Activated CD8-positive, alpha-beta memory T cell treated with anti-CD3 and anti-CD28 coated beads, Interleukin-2, amount 10 ng/mL, durations not matched to agents 7 days and 5 days (primary cell): ENCODE measurements around the gene TCF4. TPM values are rescaled to one million over a fixed set of nuclear protein-coding genes. Genes with fewer than 3 reads are reported as not detected.

Experiments
- ATAC-seq: fragments of 150-1000 bp; cut with Tn5 transposase; one replicate; pipeline ENCODE4 v1.10.0; 2021; ENCODE audit warnings: moderate library complexity
- CTCF ChIA-PET: fragments of 350-600 bp; sonication (Branson Sonifier 250); formaldehyde crosslinking; loops from one replicate; lab custom pipeline; 2021; ENCODE audit warnings: antibody characterized with exemption; lab: Charles Lee
- DNase-seq: peaks from one replicate; pipeline ENCODE4 v3.0.0-alpha.2; 2020
- H3K27ac Mint-ChIP-seq: one replicate; pipeline ENCODE4 v1.8.0; 2021; ENCODE audit warnings: mild to moderate bottlenecking, mixed read lengths
- H3K27me3 Mint-ChIP-seq: one replicate; pipeline ENCODE4 v1.8.0; 2021; ENCODE audit warnings: mixed read lengths
- H3K36me3 Mint-ChIP-seq: one replicate; pipeline ENCODE4 v1.8.0; 2021; ENCODE audit warnings: mild to moderate bottlenecking, mixed read lengths
- H3K4me1 Mint-ChIP-seq: one replicate; pipeline ENCODE4 v1.8.0; 2021; ENCODE audit warnings: mixed read lengths
- H3K4me3 Mint-ChIP-seq: one replicate; pipeline ENCODE4 v1.8.0; 2021; ENCODE audit warnings: mild to moderate bottlenecking, moderate library complexity, mixed read lengths
- H3K9me3 Mint-ChIP-seq: one replicate; pipeline ENCODE4 v1.8.0; 2022; ENCODE audit warnings: low read depth, mixed read lengths
- total RNA-seq, 2 experiments: library from RNA; stranded (reverse); gene quantifications; one replicate each; pipeline ENCODE4 v1.2.3, GENCODE V29; 2021

TCF4 gene
- 1 to 10 TPM; 1.2 to 2.0 TPM for total RNA-seq

- Mint-ChIP-seq H3K4me3 (peak within 1 kb of the TSS; percentile 72), H3K36me3 (peaks cover 6% of the 10 kb centered on the region), H3K27me3 (peaks cover 51% of the 10 kb centered on the region), H3K27ac (peak within 1 kb of the TSS; percentile 55), H3K4me1 (peaks cover 13% of the 10 kb centered on the region), H3K9me3 (no peaks in the 10 kb centered on the region)
- DNase-seq = peak; percentile 39
- peak; percentile 28 for ATAC-seq
- CTCF ChIA-PET = no interaction called here
These were observed at the start of gene TCF4 for GRCh38 chr18:55588111-55588869. Gene TCF4 (minus strand): TSS chr18:55588192. CDS start chr18:55587116, 1,076 bp downstream.

GRCh38 chr18:55637204-55637603 lies 49.2 kb upstream of the TCF4 start:
- DNase-seq (no peak), ATAC-seq (no peak)
- Mint-ChIP-seq H3K9me3 (peaks cover 21% of the 10 kb centered on the region), H3K27me3 (no peaks in the 10 kb centered on the region), H3K4me1 (no peaks in the 10 kb centered on the region), H3K27ac (no peak overlapping the region), H3K36me3 (no peaks in the 10 kb centered on the region), H3K4me3 (no peak overlapping the region)
- CTCF ChIA-PET = no interaction called here

- peaks cover 12% of the 10 kb centered on the region for H3K9me3 Mint-ChIP-seq
- H3K4me3 Mint-ChIP-seq = no peak overlapping the region
- no peak for ATAC-seq
- no peak overlapping the region for H3K27ac Mint-ChIP-seq
- H3K4me1 Mint-ChIP-seq = no peaks in the 10 kb centered on the region
- H3K36me3 Mint-ChIP-seq = no peaks in the 10 kb centered on the region
- no peaks in the 10 kb centered on the region for H3K27me3 Mint-ChIP-seq
- CTCF ChIA-PET = no interaction called here
- no peak for DNase-seq
These were observed 47.4 kb upstream of the TCF4 start for GRCh38 chr18:55635439-55635838.

- Mint-ChIP-seq H3K4me3 (no peak overlapping the region), H3K27me3 (no peaks in the 10 kb centered on the region), H3K4me1 (no peaks in the 10 kb centered on the region), H3K36me3 (no peaks in the 10 kb centered on the region), H3K27ac (no peak overlapping the region), H3K9me3 (peaks cover 12% of the 10 kb centered on the region)
- ATAC-seq (no peak), DNase-seq (no peak)
- CTCF ChIA-PET = no interaction called here
These were observed 46.6 kb upstream of the TCF4 start for GRCh38 chr18:55634545-55634944.

GRCh38 chr18:55633032-55633431 lies 45.0 kb upstream of the TCF4 start:
- ATAC-seq = no peak
- H3K9me3 Mint-ChIP-seq = peaks cover 12% of the 10 kb centered on the region
- no peaks in the 10 kb centered on the region for H3K27me3 Mint-ChIP-seq
- CTCF ChIA-PET = no interaction called here
- H3K4me3 Mint-ChIP-seq = no peak overlapping the region
- H3K4me1 Mint-ChIP-seq = no peaks in the 10 kb centered on the region
- no peak overlapping the region for H3K27ac Mint-ChIP-seq
- no peaks in the 10 kb centered on the region for H3K36me3 Mint-ChIP-seq
- no peak for DNase-seq

GRCh38 chr18:55629133-55629532 lies 41.1 kb upstream of the TCF4 start:
- H3K4me3 Mint-ChIP-seq = no peak overlapping the region
- ATAC-seq (no peak), DNase-seq (no peak)
- H3K4me1 Mint-ChIP-seq = no peaks in the 10 kb centered on the region
- no peaks in the 10 kb centered on the region for H3K36me3 Mint-ChIP-seq
- H3K9me3 Mint-ChIP-seq = peaks cover 10% of the 10 kb centered on the region
- no peaks in the 10 kb centered on the region for H3K27me3 Mint-ChIP-seq
- CTCF ChIA-PET = no interaction called here
- H3K27ac Mint-ChIP-seq = no peak overlapping the region

- CTCF ChIA-PET = no interaction called here
- Mint-ChIP-seq H3K27me3 (no peaks in the 10 kb centered on the region), H3K4me1 (no peaks in the 10 kb centered on the region), H3K27ac (no peak overlapping the region), H3K9me3 (peaks cover 2% of the 10 kb centered on the region), H3K4me3 (no peak overlapping the region), H3K36me3 (no peaks in the 10 kb centered on the region)
- ATAC-seq (no peak), DNase-seq (no peak)
These were observed 39.0 kb upstream of the TCF4 start for GRCh38 chr18:55627007-55627406.

GRCh38 chr18:55625901-55626300 lies 37.9 kb upstream of the TCF4 start:
- ATAC-seq (no peak), DNase-seq (no peak)
- H3K4me1 Mint-ChIP-seq = no peaks in the 10 kb centered on the region
- no peaks in the 10 kb centered on the region for H3K27me3 Mint-ChIP-seq
- CTCF ChIA-PET = no interaction called here
- no peaks in the 10 kb centered on the region for H3K36me3 Mint-ChIP-seq
- peaks cover 2% of the 10 kb centered on the region for H3K9me3 Mint-ChIP-seq
- H3K27ac Mint-ChIP-seq = no peak overlapping the region
- no peak overlapping the region for H3K4me3 Mint-ChIP-seq

GRCh38 chr18:55623626-55624025 lies 35.6 kb upstream of the TCF4 start:
- no peak overlapping the region for H3K4me3 Mint-ChIP-seq
- no peaks in the 10 kb centered on the region for H3K36me3 Mint-ChIP-seq
- H3K4me1 Mint-ChIP-seq = no peaks in the 10 kb centered on the region
- no peak overlapping the region for H3K27ac Mint-ChIP-seq
- no peaks in the 10 kb centered on the region for H3K27me3 Mint-ChIP-seq
- ATAC-seq (no peak), DNase-seq (no peak)
- CTCF ChIA-PET = no interaction called here
- H3K9me3 Mint-ChIP-seq = peaks cover 5% of the 10 kb centered on the region

- no peak overlapping the region for H3K27ac Mint-ChIP-seq
- H3K9me3 Mint-ChIP-seq = peaks cover 2% of the 10 kb centered on the region
- no peaks in the 10 kb centered on the region for H3K36me3 Mint-ChIP-seq
- DNase-seq (no peak), ATAC-seq (no peak)
- H3K4me1 Mint-ChIP-seq = no peaks in the 10 kb centered on the region
- no peaks in the 10 kb centered on the region for H3K27me3 Mint-ChIP-seq
- no peak overlapping the region for H3K4me3 Mint-ChIP-seq
- CTCF ChIA-PET = no interaction called here
These were observed 22.5 kb upstream of the TCF4 start for GRCh38 chr18:55610506-55610905.

- no peak overlapping the region for H3K27ac Mint-ChIP-seq
These were observed 21.3 kb upstream of the TCF4 start for GRCh38 chr18:55609160-55609825.

GRCh38 chr18:55608497-55608896 lies 20.5 kb upstream of the TCF4 start:
- Mint-ChIP-seq H3K4me1 (no peaks in the 10 kb centered on the region), H3K36me3 (no peaks in the 10 kb centered on the region), H3K27me3 (no peaks in the 10 kb centered on the region), H3K4me3 (no peak overlapping the region), H3K9me3 (peaks cover 2% of the 10 kb centered on the region), H3K27ac (no peak overlapping the region)
- no peak for ATAC-seq
- CTCF ChIA-PET = no interaction called here
- DNase-seq = no peak

More at GRCh38 chr18:55609160-55609825, 21.3 kb upstream of the TCF4 start:
- ATAC-seq = no peak
- Mint-ChIP-seq H3K4me1 (no peaks in the 10 kb centered on the region), H3K9me3 (peaks cover 2% of the 10 kb centered on the region), H3K4me3 (no peak overlapping the region), H3K27me3 (no peaks in the 10 kb centered on the region), H3K36me3 (no peaks in the 10 kb centered on the region)
- no peak for DNase-seq
- CTCF ChIA-PET = no interaction called here

GRCh38 chr18:55607773-55608172 lies 19.8 kb upstream of the TCF4 start:
- ATAC-seq (no peak), DNase-seq (no peak)
- Mint-ChIP-seq H3K36me3 (no peaks in the 10 kb centered on the region), H3K9me3 (no peaks in the 10 kb centered on the region), H3K27me3 (no peaks in the 10 kb centered on the region), H3K4me1 (no peaks in the 10 kb centered on the region), H3K4me3 (no peak overlapping the region), H3K27ac (no peak overlapping the region)
- CTCF ChIA-PET = no interaction called here

- Mint-ChIP-seq H3K27ac (no peak overlapping the region), H3K36me3 (no peaks in the 10 kb centered on the region), H3K9me3 (no peaks in the 10 kb centered on the region), H3K27me3 (no peaks in the 10 kb centered on the region), H3K4me3 (no peak overlapping the region), H3K4me1 (no peaks in the 10 kb centered on the region)
- DNase-seq = no peak
- ATAC-seq = no peak
- CTCF ChIA-PET = no interaction called here
These were observed 17.8 kb upstream of the TCF4 start for GRCh38 chr18:55605733-55606338.
